ENCODE measurements around the gene CYSRT1. TPM values are rescaled to one million over a fixed set of nuclear protein-coding genes. Genes with fewer than 3 reads are reported as not detected.
"Not testable (repeated sequence)": the region's sequence is repeated elsewhere in the genome, so short reads cannot be mapped to it uniquely, and the experiment has no call there.

The CYSRT1 gene
- total RNA-seq, 1 donor from 2014 or later: 2.1 TPM

DNA sequence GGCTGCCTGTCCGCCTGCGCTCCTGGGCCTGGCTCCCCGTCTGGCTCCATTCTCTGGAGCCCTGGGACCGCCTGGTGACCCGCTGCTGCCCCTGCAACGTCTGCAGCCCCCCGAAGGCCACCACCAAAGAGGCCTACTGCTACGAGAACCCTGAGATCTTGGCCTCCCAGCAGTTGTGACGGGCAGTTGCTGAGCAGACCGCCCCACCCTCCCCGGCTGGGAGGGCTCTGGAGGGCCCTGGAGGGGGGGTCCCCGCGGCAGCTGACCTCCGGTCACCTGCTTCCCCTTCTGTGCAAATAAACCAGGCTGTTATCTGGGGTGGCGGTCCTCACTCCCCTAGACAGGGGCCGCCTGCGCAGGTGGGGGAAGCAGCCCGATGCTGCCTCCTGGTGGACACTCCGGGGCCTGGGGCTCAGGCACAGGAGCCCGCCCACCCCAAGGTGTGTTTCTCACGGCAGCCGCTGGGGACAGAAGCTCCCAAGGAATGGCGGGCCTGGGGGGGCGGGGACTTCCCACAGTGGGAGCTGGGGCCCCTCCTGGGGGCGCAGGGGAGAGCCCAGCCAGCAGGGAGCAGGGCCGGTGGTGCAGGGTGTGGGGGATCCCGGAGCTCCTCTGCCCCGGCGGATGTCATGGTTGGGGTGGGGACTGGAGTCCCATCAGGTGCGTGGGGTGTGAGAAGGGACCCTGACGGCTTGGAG, 11.4 kb downstream of the CYSRT1 start:
- Histone ChIP-seq H3K27me3 (ENCODE audit: control insufficient read depth, insufficient read depth, low read length) (peaks cover 41% of the 10 kb centered on the region), H3K4me3 (ENCODE audit: low read depth, low read length) (no peak overlapping the region), H3K36me3 (ENCODE audit: control insufficient read depth, insufficient read depth, low read length) (no peaks in the 10 kb centered on the region)
- TF ChIP-seq, protein P1, sequence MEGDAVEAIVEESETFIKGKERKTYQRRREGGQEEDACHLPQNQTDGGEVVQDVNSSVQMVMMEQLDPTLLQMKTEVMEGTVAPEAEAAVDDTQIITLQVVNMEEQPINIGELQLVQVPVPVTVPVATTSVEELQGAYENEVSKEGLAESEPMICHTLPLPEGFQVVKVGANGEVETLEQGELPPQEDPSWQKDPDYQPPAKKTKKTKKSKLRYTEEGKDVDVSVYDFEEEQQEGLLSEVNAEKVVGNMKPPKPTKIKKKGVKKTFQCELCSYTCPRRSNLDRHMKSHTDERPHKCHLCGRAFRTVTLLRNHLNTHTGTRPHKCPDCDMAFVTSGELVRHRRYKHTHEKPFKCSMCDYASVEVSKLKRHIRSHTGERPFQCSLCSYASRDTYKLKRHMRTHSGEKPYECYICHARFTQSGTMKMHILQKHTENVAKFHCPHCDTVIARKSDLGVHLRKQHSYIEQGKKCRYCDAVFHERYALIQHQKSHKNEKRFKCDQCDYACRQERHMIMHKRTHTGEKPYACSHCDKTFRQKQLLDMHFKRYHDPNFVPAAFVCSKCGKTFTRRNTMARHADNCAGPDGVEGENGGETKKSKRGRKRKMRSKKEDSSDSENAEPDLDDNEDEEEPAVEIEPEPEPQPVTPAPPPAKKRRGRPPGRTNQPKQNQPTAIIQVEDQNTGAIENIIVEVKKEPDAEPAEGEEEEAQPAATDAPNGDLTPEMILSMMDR (IDR thresholded peaks at IDR 0.05; ENCODE audit: insufficient read depth, low read length, poor library complexity, severe bottlenecking): peak; percentile 99
- no peak for DNase-seq (ENCODE audit: low read depth)

DNA sequence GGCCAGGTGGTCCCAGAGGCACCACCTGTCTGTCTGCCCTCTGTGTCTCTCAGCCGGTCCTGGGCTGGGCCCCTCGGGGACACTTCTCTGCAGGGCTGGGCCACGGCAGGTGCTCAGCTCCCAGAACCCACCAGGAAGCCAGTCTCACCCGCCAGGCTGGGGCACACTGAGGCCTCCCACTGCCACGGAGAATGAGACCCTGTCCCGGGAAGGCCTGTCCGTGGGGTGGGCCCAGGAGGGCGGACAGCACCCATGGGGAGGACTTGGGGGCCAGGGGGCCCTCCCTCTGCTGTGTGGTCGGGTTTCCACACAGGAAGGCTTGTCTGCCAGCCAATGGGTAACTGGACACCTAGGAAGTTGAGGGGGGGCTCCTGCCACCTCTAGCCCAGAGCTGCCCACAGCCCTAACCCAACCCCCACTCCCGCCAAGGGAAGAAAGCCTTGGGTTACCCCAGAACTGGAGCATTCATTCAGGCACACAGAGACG, 12.0 kb downstream of the CYSRT1 start:
- Histone ChIP-seq H3K36me3 (ENCODE audit: control insufficient read depth, insufficient read depth, low read length) (peaks cover 3% of the 10 kb centered on the region), H3K4me3 (ENCODE audit: low read depth, low read length) (no peak overlapping the region), H3K27me3 (ENCODE audit: control insufficient read depth, insufficient read depth, low read length) (peaks cover 39% of the 10 kb centered on the region)
- DNase-seq (ENCODE audit: low read depth): no peak
- TF ChIP-seq, protein P1 (IDR thresholded peaks at IDR 0.05; ENCODE audit: insufficient read depth, low read length, poor library complexity, severe bottlenecking): no peak

DNA sequence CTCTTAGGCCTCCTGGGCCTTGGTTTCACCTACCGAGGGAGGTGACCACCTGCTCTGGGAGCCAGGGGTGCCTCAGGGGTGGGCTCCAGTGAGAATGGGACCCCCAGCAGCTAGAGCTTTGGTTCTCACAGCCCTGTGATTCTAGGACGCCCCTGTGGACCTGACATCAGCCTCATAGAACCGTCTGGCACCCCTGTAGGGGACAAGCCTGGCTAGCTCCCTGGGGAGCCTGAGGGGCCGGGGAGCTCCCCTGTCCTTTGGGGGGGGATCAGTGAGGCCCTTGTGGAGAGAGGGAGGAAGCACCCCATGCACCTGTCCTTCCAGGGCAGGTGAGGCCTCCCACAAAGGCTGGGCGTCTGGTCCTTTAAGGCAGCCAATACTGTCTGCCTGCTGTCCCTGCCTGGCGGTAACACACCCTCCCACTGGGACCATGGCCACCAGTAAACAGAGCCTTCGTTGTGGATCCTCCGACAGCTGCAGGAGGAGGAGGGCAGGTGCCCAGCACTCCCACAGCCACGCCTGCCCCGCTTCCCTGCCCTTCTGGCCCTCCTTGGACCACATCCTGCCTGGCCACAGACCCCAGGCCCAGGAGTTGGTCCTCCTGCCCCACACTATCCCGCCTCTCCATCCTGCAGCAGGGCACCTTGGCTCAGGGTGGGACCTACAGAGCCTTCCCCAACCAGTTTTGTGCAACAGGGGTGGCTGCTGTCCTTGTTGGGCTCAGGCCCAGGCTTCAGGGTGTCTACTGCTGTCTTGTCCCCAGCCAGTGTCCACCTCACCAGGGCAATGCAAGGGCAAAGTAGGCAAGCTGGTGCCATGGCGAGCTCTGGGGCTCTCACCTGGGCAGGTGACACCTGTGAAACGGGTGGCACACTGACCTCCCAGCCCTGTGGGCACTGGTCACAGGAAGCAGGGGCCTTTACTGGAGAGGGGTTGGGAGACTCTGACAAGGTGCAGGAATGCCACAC, 13.1 kb downstream of the CYSRT1 start:
- Histone ChIP-seq H3K36me3 (ENCODE audit: control insufficient read depth, insufficient read depth, low read length) (peaks cover 7% of the 10 kb centered on the region), H3K4me3 (ENCODE audit: low read depth, low read length) (no peak overlapping the region), H3K27me3 (ENCODE audit: control insufficient read depth, insufficient read depth, low read length) (peaks cover 28% of the 10 kb centered on the region)
- DNase-seq (ENCODE audit: low read depth): no peak
- TF ChIP-seq, protein P1 (IDR thresholded peaks at IDR 0.05; ENCODE audit: insufficient read depth, low read length, poor library complexity, severe bottlenecking): no peak

DNA sequence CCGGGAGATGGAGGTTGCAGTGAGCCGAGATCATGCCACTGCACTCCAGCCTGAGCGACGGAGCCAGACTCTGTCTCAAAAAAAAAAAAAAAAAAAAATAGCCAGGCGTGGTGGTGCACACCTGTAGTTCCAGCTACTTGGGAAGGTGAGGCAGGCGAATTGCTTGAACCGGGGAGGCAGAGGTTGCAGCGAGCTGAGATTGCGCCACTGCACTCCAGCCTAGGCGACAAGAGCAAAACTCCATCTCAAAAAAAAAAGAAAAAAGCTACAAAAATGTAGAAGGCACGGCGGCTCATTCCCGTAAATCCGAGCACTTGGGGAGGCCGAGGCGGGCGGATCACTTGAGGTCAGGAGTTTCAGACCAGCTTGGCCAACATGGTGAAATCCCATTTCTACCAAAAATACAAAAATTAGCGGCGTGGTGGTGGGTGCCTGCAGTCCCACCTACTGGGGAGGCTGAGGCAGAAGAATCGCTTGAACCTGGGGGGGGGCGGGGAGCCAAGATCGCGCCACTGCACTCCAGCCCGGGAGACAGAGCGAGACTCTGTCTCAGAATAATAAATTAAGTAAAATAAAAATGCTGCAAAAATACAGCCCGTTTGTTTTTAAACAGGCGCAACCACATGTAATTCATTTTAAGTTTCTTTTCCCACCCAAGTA, 14.7 kb downstream of the CYSRT1 start:
- Histone ChIP-seq H3K36me3 (ENCODE audit: control insufficient read depth, insufficient read depth, low read length) (peaks cover 10% of the 10 kb centered on the region), H3K4me3 (ENCODE audit: low read depth, low read length) (peak overlapping the region; percentile 81), H3K27me3 (ENCODE audit: control insufficient read depth, insufficient read depth, low read length) (peaks cover 13% of the 10 kb centered on the region)
- DNase-seq (ENCODE audit: low read depth): not testable (repeated sequence)

DNA sequence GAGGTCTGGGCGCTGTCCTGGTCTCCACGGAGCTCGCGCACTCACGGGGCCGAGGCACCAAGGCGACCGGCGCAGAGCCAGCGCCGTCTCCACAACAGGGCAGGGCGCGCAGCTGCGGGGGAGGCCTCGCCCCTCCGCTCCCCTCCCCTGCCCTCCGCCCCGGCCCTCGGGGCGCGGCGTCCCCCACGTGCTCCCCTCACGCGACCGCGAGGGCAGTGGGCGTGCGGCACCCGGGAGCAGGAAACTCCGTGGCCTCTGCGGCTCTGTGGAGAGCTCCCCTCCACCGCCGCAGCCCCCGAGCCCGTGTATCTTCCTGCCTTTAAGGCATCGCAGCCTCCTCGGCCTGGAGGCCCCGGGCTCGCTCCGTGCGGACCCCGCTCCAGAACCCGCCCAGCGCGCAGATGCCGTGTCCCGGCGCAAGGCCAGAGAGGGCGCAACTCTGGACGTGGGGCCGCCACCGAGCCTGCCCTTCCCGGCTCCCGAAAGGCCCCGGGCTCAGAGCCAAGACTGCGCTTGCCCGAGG, 15.4 kb downstream of the CYSRT1 start:
- Histone ChIP-seq H3K27me3 (ENCODE audit: control insufficient read depth, insufficient read depth, low read length) (peaks cover 7% of the 10 kb centered on the region), H3K4me3 (ENCODE audit: low read depth, low read length) (peak overlapping the region; percentile 81), H3K36me3 (ENCODE audit: control insufficient read depth, insufficient read depth, low read length) (peaks cover 10% of the 10 kb centered on the region)
- no peak for DNase-seq (ENCODE audit: low read depth)
- TF ChIP-seq, protein P1 (IDR thresholded peaks at IDR 0.05; ENCODE audit: insufficient read depth, low read length, poor library complexity, severe bottlenecking): no peak

Data from kidney epithelial cell (primary cell).